HepG2 (cell line): ENCODE results near the gene PHYHIPL. TPM values are rescaled to one million over a fixed set of nuclear protein-coding genes. Genes with fewer than 3 reads are reported as not detected.

ENCODE experiments used
- FOXP4 ChIP-seq: sonication (generic); formaldehyde crosslinking; IDR thresholded peaks from 2 replicates; pipeline ENCODE4 v1.4.0; 2020; ENCODE audit warnings: missing genetic modification reagents
- MBNL3 ChIP-seq: fragments of 250-450 bp; sonication (Bioruptor Pico); conservative IDR thresholded peaks from 2 replicates; pipeline ENCODE4 v1.8.0; 2022; ENCODE audit warnings: mild to moderate bottlenecking, inconsistent platforms
- PHB2 ChIP-seq: fragments of 450-650 bp; IDR thresholded peaks from 2 replicates; pipeline ENCODE4 v1.6.1; 2018; ENCODE audit not compliant: partially characterized antibody
- SNAPC4 ChIP-seq: sonication (generic); formaldehyde crosslinking; IDR thresholded peaks from 2 replicates; pipeline ENCODE4 v1.4.0; 2020; ENCODE audit warnings: mild to moderate bottlenecking, missing genetic modification reagents
- TFDP2 ChIP-seq: sonication (generic); formaldehyde crosslinking; IDR thresholded peaks from 2 replicates; pipeline ENCODE4 v1.4.0; 2020; ENCODE audit warnings: missing genetic modification reagents
- ZBTB40 ChIP-seq, 2 experiments: fragments of 450-650 bp in 1 of 2; sonication (generic) in 1 of 2; formaldehyde crosslinking in 1 of 2; IDR thresholded peaks; 2 replicates each; pipeline versions ENCODE4 v1.6.1 to v1.8.0; 2016 to 2022; ENCODE audit warnings: antibody characterized with exemption in 1 of 2, mild to moderate bottlenecking in 1 of 2, missing genetic modification reagents in 1 of 2
- ZNF503 ChIP-seq: sonication (generic); formaldehyde crosslinking; IDR thresholded peaks from 2 replicates; pipeline ENCODE4 v1.4.0; 2020; ENCODE audit warnings: missing genetic modification reagents
- polyA plus RNA-seq, 8 experiments: library from polyadenylated mRNA; depleted of rRNA in 3 of 8; stranded (reverse) in 7 of 8; unstranded in 1 of 8; fragments of >200 nt; fragmentation: Illumina TruSeq in 4 of 8; extraction: Trizol in 4 of 8; gene quantifications; 2 replicates each; pipeline versions ENCODE4 v1.2.1 to v1.2.3, GENCODE V29; 2011 to 2016; ENCODE audit warnings: low read depth in 4 of 8, missing spikeins in 1 of 8, mixed read lengths in 1 of 8; ENCODE audit not compliant: insufficient read depth in 1 of 8
- total RNA-seq, 5 experiments: library from RNA; depleted of rRNA; stranded (reverse); fragments of >200 nt; fragmentation: Illumina TruSeq; extraction: Trizol; gene quantifications; 2 replicates each; pipeline ENCODE4 v1.2.3, GENCODE V29; 2016; ENCODE audit warnings: low read depth in 1 of 5

Gene PHYHIPL
- total and polyA plus RNA-seq, 2 of the 13 experiments (the other 11 are each of a cell fraction or from before 2014, with no cell fraction given), result 40.6 to 78.5 TPM

GRCh38 chr10:59176241-59177030, at the start of gene PHYHIPL (continued):
- TF ChIP-seq FOXP4 (CRISPR knock-in tag) (peak; percentile 53), SNAPC4 (CRISPR knock-in tag) (no peak; the same call in 1 of the 2 replicates), TFDP2 (peak; percentile 80), ZBTB40 (IDR thresholded peaks at IDR 0.05) (no peak), ZBTB40 (CRISPR knock-in tag; IDR thresholded peaks at IDR 0.05) (peak; percentile 74; the same call in 1 of the 2 replicates), MBNL3 (CRISPR knock-in tag) (no peak), PHB2 (no peak), ZNF503 (CRISPR knock-in tag) (peak; percentile 6; the same call in 1 of the 2 replicates)
